COLO668 (cell line): Measurements from ENCODE around the gene ARID1B.
"Not testable (repeated sequence)": the region's sequence is repeated elsewhere in the genome, so short reads cannot be mapped to it uniquely, and the experiment has no call there.

Experiments used
- DNase-seq: peaks from one replicate; lab custom pipeline; 2025; ENCODE audit not compliant: unreplicated experiment; lab: John Stamatoyannopoulos, UW

Gene ARID1B

DNA sequence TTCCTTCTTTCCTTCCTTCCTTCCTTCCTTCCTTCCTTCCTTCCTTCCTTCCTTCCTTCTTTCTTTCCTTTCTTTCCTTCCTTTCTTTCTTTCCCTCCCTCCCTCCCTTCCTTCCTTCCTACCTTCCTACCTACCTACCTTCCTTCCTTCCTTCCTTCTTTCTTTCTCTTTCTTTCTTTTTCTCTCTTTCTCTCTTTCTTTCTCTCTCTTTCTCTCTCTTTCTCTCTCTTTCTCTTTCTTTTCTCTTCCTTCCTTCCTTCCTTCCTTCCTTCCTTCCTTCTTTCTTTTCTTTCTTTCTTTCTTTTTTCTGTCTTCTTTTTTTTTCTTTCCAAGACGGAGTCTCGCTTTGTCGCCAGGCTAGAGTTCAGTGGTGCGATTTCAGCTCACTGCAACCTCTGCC, 262.5 kb downstream of the ARID1B start:
- not testable (repeated sequence) for DNase-seq

DNA sequence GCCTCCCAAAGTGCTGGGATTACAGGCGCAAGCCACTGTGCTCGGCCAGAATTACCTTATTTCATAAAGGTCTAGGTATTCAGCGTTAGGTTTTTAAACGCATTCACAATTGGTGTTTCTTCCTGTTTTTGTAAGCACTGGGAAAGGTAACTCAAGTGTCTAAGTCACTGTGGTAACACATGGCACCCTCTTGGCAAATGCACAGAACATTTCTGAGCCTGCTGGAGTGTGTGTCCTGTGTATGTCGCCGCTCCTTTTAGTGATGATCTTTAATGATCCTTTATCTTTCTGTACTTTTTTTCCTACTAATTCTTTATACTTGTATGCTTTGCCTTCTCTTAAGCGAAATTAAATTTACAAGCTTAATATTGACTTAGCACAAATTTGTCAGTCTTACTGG, 263.0 kb downstream of the ARID1B start:
- no peak for DNase-seq

DNA sequence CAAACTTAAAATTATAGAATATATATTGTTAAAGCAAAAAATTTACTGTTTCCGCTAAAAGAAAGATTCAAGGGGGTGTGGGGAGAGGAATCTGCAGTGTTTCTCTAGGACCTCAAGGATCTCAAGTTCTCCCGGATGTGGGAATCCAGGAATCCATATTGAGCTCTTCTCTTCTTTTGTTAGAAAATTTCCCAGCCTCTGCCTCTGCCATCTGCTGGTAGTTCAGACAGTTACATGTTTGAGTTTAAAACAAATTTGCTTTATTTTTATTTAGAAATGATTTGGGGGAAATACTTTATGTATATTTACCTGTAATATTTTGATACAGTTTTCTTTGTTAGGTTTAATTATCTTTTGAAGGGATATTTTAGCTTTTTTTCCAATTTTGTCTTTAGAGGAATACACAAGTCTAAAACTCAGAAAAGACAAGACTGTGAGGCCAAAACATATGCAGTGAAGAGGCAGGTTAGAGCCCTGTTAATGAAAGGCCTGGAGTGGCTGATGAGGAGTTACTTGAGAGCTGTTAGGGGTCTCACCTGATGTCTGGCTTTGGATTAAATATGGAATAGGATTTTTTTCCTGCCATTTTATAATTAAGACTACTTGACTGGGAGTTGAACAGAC, 268.8 kb downstream of the ARID1B start:
- DNase-seq, result no peak

DNA sequence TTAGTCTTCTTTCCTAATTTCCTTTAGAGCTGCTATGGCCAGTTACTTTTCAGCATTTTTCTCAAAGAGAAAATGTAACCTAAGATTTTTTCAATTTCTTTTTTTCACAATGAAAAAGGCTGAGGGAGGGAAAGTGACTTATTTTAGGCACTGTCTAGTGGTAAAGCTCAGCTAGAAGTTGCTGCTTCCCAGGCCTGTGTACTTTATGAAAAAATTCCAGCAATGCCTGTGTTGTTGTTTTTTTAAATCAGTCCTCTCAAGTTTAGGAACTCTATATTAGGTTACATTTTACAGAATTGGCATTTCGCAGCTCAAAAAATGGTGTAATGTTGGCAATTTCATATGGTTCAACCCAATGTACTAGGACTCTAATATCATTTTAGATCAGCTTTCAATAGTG, 269.6 kb downstream of the ARID1B start:
- no peak for DNase-seq

DNA sequence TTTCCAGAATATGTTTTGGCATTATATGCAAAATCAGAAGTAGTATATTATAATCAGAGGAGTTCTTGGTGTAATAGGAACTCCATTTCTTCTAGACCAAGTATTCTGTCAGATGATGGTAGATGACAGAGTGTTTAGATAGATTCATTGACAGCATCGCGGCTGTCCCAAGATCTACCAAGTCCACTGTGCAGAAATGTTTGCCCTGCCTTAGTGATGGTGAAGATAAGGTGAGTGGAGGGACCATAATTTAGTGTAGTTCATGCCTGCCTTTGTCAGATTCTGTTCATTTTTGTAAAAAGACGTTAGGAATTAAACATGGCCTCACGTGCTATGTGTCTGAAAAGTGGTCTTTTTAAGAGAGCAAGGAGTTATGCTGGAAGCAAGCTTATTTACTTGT, 270.1 kb downstream of the ARID1B start:
- DNase-seq, result no peak

DNA sequence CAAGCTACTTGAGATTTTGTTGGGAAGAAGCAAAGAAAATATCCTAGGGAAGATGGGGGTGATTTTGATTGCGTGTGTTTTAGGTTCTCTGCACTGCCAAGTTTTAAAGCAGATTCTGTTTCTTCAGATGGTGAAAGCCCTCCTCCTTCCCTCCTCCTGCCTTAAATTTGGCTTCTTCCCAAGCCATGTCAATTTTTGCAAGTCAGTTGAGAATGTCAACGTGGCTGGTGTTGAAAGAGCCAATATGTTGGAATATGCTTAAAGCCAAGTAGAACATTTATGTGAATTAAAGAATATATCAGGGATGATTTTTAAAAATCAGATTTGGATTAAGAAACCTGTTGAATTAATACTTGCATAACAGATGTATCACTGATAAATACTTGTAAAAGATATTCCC, 270.8 kb downstream of the ARID1B start:
- DNase-seq, result no peak

DNA sequence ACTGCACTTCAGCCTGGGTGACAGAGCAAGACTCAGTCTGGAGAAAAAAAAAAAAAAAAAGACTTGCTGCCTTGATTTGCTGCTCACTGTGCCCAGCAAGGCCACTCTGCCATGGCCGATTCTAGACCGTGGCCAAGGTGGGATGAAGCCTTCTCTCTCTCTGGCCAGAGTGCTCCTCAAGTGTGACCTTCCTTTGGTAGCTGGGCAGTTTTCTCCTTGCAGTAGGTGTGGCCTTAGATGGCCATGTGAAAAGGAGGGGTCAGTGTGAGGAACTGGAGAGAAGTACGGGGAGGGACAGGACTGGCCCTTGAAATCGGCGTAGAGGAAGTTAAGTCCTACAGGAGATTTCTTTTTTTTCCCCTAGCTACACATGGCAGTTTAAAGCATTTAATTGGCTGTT, 272.0 kb downstream of the ARID1B start:
- DNase-seq, result no peak

DNA sequence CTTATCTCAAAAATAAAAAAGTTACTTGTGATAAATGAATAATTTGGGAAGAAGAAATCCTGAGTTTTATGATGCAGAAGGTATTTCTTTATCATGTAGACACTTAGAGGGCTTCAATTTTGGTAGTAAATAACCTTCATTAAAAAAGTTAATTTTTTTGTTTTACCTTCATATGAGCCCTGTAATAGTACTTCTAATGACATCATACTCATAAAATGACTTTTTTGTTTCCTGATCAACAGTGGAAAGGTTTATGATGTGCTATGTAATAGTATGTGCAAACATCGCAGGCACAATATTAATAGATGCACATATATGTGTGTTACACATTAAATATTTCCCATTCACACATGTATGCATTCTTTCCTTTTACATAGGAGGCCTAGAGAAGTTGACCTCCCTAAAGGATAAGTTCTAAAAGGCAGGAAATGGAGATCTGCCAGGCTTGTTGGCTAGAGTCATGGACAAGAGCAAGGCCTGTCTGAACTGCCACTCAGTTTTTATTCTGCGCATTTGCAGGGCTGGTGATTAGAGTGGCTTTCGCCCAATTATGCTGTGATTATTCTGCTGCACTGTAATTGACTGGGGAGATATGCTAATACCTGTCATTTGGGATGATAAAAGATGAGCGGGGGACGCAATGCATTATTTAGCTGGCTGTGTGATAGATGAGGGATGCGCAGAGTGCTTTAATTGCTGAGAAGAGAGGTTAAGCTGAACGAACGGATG, 273.5 kb downstream of the ARID1B start:
- no peak for DNase-seq

DNA sequence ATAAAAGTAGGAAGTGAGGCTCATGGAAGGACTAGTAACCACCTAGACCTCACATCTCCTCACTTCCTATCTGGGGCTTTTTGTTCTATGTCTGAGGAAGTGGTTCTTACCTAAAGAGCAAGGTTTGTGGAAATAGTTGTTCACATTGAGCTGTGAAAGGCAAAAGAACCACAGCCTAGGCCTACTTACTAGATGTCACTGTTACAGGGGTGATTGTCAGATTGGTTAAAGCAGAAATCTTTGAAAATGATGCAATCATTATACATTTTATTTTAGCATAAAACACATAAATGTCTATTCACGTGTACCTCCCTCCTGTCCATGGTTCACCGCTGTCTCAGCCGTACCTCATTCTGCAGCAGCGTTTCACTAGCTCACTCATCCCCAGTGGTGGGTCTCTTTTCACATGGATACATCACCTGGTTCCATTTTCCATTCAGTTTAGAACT, 277.4 kb downstream of the ARID1B start:
- no peak for DNase-seq

DNA sequence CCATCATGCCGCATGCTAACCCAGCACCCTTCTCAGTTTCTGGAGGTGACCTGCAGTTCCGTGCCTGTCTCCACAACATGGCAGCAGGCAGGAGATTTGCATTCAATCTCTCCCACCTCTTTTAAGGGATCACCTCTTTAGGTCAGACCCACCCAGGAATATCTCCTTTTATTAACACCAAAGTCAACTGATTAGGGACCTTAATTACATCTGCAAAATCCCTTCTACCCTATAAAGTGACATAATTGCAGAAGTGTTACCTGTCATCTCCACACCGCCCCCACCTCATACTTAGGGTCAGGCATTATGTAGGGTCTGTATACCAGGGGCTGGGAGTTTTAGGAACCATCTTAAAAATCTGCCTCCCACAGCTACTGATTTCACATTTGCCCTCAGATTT, 278.7 kb downstream of the ARID1B start:
- DNase-seq, result no peak

DNA sequence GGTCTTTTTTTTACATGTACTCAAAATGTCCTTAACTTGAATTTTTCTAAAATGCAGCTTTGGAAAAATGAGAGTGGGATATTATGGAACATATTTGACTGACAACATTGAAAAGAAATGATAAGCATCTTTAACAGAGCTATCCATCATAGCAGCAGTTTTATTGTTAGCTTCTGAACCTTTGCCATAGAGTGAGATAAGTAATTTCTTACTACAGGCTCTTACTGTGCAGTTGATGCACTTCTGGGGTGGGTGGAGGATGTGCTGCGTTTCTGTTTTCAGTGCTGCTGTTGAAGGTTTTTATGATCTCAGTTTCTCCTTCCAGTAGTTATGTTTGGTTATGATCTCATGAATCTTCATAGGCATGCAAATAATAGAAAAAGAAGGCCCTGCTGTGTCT, 279.1 kb downstream of the ARID1B start:
- no peak for DNase-seq

DNA sequence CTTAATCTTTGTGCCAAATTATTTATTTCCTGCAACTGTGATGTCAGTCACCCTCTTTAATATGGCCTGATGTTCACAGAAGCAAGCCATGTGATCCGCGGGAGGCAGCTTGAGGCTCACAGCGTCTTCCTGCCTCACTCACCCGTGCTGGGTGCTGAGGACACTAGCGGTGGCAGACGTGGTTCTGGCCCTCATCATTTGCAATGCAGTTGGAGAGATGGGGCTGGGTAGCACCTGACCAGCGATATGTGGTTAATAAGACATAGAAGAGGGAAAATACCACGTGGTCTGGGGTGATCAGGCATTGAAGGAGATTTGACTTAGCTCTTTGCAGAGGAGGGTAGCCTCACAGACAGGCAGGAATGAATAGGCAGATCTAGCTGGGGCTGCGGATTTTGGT, 281.4 kb downstream of the ARID1B start:
- DNase-seq, result no peak

DNA sequence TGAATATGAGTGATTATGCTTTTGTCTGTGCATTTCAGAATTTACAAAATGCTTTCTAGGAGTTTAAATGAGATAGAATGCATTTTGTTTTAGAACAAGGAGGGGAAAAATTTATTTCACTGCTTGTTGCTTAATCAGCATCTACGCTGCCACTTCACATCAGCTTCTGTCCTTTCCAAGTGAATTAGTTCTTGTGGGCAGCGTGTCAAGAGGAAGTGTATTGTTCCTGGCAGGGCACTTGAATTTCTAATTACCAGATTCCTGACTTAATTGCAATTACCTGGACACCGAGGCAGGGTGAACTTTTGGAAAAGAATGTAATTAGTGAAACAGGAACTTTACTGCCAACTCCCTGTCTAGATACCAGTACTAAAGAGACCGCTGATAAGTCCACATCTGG, 282.6 kb downstream of the ARID1B start:
- DNase-seq, result no peak

DNA sequence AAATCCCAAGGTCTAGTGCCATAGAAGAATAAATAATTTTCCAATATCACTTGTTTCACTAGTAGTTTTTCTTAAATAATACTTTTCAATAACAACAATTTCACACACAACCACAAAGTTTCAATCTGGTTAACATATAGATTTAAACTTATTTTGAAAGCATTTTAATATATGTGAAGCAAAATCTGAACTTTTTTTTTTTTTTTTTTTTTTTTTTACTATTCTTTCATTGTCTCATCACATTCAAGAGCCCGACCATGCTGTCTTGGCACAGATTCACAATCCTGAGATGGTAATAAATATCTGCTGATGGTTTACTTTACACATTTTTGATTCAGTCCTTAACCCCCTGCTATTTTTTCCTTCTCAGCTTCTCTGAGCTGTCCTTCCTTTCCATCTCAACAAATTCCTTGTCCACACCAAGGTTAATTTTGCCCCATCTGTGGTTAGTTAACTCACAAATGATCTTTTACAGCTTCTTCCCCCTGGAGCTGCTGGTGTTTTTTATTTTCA, 283.3 kb downstream of the ARID1B start:
- DNase-seq, result no peak

DNA sequence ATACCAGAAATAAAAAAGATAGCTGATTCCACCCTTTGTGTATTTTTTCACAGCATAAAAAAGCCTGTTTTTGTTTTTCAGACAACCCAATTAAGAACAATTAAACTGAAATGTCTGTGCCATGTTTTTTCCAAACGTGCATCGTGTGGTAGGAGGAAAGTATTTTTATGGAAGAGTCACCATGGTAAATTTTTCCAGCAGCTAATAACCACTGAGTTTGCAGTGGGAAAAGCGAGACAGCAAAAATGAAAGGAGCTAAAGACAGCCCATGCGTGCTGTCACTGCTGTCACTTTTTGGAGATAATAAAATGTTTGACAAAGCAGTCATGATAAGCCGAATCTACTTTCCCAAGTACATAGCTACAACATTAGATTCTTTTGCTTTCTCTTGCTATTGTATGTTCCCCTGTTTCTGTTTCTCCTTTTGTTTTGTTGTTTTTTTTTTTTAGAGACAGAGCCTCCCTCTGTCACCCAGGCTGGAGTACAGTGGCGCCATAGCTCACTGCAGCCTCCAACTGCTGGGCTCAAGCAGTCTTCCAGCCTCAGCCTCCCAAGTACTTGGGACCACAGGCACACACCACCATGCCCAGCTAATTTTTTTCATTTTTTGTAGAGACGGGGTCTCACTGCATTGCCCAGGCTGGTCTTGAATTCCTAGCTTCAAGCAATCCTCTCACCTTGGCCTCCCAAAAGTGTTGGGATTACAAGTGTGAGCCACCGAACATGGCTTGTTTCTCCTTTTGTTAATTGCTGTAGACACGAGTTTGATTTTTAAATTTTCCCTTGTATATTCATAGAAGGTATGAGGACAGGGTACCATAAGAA, 284.8 kb downstream of the ARID1B start:
- no peak for DNase-seq

DNA sequence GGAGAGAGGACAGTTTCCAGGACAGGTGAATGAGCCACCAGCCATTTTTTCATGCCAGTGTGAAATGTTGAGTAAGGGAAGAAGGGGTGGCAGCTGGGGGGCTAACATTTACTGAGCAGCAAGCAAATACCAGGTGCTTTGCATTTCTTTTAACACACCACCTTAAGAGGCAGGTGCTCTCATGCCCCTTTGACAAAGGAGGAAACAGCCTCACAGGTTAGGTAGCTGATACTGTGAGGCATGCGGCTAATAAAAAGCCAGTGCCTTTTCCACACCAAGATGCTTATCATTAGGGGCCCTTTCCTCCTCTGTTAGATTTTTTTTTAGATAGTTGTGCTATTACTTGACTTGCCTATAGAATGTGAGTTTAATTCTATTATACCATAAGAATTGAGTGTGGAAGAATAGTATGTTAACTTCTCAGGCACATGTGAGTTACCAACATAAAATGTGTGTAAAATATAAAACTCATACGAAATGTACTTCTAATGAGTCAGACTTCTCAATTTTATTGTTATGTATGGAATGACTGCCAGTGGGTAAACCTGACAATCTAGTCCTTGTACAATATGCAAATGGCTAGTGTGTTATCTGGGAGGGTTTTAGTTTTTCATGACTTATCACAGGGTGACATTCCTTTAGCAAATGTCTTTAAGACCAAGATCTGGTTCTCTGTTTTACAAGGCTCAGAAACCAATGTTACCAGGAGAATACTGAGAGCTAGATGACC, 286.2 kb downstream of the ARID1B start:
- no peak for DNase-seq

DNA sequence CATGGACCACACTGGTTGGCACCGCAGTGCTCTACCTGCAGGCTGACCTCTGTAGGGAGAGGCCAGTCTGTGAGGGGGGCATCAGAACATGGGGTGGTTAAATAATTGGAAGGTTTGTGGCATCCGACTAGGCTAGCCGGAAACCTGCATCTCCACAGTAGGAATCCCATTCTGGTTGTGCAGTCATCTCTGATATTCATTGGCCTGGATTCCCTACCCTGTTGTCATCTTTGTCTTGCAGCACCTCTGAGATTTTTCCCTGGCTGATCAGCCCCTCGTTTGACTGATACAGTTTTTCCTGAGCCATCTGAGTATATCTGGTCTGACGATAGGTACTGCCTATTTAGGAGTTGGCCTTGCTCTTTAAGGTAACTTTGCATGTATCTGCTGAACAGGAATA, 286.7 kb downstream of the ARID1B start:
- DNase-seq, result no peak

DNA sequence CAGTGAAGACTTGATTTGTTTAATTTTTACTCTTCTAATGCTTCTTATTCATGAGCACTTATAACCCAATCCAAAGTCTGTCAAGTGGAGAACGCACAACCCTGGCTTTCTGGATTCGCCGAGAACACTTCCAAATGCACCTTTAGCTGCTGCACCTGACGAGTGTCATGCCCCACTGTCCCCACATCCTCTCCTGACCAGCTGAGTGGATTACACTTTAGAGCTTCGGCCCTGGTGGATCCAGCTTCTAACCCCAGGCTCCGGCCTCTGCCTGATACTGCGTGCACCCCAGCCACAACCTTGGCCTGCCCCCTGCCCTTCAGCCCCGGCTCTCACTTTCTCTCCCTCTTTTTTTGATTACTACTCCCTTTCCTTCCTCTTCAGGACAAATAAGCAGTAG, 287.3 kb downstream of the ARID1B start:
- DNase-seq, result no peak

DNA sequence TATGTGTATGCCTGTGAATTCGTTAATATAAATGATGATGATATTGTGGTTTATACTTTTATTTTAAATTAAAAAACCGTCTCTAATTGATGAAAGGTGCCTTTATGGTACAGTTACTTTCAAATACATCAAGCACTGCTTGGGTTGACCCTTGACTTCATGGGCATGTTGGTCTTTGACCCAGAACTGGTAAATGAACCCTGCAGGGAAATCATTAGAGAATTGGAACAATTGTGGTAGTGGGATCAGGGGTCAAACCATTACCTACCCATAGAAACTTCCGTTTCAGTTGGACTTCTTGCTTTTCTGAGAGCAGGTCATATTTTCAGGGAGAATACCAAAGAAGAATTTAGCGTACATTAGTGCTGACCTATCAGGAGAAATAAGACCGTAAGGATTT, 288.2 kb downstream of the ARID1B start:
- DNase-seq, result no peak

DNA sequence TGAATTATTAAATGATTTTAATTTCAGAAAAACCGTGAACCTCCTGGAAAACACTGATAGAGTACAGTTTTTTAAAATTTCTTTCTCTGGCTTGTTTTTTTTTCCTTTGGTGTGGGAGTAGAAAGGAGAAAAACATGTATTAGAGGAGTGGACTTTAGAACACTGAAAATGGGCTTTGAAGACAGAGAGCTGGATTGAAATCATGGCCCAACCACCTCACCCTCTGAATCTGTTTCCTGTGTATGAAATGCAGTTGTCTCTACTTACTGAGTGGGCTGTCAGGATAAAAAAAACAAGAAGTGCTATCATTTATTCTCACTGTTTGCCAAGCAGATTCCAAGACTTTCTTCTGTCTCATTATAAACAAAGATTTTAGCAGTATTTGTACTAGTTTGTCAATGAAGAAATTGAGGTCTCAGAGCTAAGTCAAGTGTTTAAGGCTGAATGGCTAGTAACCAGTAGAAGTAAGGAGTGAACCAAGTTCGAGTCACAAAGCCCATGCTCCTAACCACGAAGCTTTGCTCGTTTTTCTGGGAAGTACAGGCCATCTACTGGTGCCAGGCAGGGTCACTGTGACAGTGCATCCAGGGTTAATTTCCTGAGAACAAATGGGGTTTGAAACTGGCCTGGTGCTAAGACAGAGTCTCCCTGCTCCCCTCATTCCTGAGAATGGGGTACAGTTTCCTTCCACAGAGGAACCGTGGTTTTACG, 289.8 kb downstream of the ARID1B start:
- no peak for DNase-seq

DNA sequence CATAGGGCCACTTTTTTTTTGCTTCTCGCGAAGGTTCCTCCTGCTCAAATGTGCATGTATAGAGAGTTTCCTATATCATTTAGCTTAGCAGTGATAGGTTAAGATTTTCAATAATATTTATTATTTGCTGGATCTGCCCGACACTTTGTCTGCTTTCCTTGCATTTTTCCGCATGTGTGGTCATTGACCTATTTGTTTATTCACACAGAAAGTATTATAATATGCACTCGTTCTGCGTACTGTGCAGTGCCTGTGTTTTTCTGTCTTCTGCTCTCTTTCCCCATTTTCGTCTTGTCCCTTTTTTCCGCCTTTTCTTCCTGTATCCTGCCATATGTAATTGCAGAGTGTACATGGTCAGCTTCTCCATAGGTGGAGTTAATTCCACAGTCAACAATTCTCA, 290.3 kb downstream of the ARID1B start:
- DNase-seq, result no peak
